Pons (tissue), 1 donor: ENCODE results near the gene NCAM2.

Source experiments
- DNase-seq: peaks from one replicate; pipeline ENCODE4 v3.0.0-alpha.2; 2016; ENCODE audit warnings: low spot score

Gene NCAM2

DNA sequence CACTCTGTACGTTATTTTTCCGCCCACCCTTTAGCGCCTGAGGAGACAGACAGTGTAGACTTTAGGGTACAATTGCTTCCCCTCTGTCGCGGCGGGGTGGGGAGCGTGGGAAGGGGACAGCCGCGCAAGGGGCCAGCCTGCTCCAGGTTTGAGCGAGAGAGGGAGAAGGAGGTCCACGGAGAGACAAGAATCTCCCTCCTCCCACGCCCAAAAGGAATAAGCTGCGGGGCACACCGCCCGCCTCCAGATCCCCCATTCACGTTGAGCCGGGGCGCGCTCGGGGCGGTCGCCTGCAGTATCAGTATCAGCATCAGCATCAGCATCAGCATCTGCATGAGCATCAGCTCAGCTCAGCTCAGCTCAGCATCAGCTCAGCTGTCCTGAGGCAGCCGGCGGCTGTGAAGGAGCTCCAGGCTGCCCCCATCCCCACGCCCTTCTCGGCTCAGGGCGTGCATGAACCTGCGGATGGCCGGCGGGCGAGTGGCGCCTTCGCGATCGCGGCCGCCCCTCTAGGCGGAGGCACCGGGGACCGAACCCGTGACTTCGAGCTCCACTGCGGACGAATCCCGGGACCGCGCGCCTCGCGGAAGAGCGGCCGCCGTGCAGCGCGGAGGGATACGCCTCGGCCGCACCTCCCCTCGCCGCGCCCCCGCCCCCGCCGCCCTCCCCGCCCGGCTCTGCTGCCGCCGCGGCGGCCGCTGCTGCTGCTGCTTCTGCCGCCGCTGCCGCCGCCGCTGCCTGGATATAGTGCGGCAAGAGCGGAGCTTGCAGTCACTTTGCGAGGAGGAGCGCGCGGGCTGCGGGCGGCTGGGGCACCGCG, at the start of gene NCAM2:
TSS of gene NCAM2 (plus strand) at position 774 of the 820 bp plus-strand sequence.
- no peak for DNase-seq

DNA sequence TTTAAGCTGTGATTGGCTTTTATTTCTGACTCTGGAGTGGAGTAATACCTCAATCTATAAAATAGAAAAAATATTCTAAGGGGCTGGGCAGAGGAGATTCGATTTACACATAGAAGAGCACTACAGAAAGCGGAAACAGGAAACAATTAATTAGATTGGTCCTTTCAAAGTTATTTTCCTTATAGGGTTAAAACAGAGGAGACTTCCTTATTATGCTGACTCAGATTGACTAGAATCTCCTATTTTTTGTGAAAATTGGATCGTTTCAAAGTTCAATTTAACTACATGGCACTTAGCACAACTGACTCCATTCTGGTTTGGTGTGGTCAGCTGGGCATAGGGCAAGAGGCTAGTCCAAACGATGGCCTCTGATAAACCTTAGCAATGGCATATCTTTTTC, 48.3 kb upstream of the NCAM2 start:
- no peak for DNase-seq

DNA sequence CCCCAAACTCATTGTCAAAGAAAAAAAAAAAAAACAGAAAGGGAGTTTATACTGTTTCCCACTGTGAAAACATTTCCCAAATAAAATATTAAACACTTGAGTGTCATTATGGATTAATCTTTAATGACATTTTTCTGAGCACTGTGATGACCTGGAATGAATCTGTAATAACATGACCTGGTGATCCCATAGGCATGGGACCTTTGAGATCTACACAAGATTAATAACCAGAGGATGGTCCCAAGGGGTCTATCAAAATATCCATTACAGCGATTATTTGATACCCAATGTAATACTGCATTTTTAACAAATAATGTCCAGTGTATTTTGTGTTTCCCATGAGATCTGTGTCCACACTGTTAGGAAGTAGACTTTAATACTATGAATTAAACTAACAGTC, 32.4 kb upstream of the NCAM2 start:
- DNase-seq = no peak

DNA sequence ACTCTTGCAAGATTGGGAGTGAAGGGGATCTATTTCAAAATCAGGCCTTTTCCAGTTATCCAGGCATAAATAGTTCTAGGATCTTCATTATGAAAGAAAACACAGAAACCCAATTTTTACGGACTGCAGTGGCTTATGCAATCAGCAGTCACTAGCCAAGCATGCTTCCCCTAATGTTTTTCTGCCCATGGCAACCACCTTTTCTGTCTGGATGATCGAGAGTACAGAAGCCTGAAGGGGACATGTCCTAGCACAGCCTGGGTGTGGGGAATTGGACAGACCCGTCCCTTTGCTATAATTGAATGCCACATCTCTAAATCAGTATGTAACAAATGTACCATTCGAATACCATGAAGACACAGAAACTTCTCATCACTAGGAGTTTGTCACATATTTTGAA, 29.8 kb upstream of the NCAM2 start:
- peak; percentile 59 for DNase-seq

DNA sequence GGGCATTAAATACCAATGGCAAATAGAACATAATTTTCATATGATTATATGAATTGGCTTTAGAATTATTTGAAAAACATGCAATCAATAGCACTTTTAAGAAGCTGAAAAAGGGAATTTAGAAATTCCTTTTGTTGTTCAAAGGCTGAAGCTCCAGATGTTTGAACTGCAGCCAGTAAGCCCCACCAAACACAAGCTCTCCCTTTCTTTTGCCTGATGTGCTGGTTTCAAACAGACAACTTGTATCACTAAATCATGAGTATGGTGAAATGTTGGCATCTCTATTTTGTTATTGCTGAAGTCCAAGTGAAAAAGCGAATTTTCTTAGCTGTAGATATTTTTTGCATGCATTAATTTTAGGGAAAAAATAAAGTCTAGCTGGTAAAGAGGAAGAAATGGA, 27.5 kb upstream of the NCAM2 start:
- peak; percentile 71 for DNase-seq

DNA sequence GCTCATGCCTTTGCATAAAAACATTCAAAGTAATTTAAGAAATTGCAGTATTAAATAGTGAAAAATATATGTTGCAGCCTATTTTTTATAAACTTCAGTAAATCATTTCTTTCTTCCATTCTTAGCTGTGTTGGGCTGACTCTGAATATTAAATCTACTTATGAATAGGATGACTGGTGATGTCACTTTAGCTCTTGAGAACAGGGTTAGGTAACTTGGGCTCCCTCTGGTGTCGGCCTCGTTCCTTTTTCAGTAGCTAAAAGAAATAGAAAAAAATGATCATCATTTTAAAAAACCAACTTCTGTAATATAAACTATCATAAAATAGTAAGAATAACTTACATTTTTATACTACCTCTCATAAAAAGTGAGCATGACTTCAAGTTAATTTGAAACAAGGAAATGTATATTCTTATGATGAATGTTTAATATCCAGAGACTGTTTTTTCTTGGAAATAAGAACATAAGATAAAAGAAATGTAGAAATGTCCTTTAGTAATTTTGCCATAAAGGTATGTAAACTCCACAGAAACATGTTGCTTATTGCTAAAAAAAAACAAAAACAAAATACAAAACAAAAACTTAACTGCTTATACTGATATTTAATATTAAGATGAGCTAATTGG, 26.8 kb upstream of the NCAM2 start:
- DNase-seq = peak; percentile 93

DNA sequence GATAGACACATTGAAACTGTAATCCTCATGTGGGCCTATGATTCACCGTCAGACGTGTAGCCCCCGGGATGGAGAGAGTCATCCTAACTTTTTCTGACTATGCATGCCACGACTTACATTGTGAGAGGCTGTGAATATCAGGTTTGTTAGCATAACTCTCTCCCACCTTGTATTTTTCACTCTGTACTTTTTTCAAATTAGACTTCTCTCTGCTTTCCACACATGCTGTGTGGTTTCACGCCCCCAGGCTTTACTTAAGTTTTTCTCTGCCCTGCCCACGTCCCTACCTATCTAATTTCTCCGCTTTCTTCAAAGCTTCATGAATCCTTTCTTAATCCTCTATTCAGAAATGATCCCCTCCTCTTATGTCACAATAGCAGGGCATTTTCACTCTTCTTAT, 3.4 kb upstream of the NCAM2 start:
- DNase-seq = no peak

DNA sequence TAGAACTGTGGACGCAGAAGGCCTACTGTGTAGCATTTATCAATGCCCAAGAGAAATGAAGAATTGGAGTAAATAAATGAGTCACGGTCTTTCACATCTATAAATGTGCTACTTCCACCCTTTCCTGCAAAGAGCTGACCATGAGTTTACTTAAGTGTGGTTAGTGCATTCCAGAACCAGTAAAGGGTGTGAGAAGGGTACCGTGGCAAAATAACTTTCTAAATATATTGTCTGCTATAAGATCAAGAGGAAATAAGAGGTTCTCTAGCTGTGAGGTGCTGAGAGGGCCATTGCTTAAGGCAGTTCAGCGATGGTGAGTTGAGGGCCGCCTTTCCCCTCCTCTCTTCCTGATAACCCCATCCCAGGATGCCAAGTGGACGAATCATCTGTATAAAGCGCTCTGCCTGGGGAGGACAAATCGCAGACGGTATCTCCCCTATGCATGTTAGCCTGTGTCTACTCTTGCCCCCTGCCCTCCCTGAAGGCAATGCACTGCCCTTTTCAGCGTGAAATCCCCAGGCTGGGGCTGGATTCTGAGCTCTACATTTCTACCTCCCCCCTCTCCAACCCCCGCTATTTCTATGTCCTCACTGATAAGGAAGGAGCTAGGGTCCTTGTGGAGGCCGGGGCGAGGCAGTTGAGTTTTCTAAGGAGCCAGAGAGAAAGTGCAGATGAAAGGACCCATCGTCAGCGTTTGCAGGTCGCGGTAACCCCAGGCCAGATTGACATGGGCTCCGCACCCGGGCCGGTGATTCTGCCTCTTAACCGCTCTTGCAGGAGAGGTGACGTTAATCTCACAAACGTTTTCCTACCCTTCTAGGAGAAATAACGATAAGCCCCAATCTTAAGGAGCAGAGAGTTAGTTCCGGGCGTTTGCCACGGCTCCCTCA, 1.5 kb upstream of the NCAM2 start:
- DNase-seq = no peak

DNA sequence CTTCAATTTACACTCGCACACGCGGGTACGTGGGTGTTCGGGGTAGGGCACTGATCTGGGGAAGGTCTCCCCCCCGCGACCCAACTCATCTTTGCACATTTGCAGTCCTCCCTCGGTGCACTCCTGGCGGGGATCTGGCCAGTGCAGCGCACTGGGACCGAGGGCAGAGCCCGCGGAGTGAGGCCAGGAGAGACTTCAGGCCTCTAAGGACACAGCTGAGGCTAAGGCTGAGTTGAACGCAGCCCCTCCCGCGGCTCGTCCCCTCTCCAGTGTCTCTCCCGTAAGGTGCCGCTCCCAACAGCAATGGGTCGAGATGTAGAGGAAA, 936 bp upstream of the NCAM2 start:
- peak; percentile 33 for DNase-seq

DNA sequence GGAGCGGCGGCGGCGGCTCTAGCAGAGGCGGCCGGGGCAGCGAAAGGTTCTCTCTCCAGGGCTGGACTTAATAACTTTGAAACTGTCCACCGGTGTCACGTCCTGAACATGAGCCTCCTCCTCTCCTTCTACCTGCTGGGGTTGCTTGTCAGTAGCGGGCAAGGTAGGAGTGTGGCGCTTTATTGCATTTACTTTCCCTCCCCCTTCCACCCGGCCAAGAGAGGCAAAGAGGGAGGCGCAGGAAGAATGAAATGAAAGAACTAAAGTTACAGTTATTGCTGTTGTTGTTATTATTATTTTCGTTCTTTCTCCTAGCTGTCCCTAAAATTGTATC, 214 bp downstream of the NCAM2 start:
- DNase-seq = no peak

DNA sequence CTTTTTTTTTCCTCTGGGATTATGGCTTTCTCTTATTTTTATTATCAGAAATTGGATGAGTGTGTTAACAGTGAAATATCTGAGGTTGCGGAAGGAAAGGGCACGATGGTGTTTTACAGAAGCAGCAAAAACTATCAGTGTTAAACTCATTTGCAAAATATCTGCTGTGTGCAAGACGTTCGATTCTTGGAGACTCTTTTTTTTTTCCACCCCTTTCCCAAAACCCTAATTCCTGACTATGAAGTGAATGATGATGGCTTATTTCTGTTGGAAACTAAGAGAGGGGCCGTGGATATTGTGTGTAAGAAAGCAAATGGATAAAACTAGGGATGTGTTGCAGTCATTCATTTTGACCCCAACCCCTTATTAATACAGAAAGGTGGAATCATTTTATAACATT, 677 bp downstream of the NCAM2 start:
- peak; percentile 55 for DNase-seq

DNA sequence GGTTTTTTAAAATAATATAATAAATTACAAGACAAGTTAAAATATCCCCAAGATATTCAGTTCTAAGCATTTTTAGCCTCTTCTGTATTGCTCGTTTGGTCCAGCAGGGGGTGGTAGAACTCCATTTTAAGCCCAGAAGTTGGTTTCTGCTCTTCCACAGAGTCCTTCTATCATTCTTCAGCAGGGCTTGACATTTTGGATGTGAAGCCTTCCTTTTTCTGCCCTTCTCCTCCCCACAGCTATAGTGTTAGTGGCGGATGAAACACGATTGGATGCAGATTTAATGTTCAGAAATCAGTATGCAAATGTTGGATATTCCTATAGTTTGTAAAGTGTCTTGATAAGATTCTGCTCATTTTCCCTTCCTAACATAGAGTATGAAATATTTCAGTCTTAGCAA, 1.4 kb downstream of the NCAM2 start:
- DNase-seq = peak; percentile 91

DNA sequence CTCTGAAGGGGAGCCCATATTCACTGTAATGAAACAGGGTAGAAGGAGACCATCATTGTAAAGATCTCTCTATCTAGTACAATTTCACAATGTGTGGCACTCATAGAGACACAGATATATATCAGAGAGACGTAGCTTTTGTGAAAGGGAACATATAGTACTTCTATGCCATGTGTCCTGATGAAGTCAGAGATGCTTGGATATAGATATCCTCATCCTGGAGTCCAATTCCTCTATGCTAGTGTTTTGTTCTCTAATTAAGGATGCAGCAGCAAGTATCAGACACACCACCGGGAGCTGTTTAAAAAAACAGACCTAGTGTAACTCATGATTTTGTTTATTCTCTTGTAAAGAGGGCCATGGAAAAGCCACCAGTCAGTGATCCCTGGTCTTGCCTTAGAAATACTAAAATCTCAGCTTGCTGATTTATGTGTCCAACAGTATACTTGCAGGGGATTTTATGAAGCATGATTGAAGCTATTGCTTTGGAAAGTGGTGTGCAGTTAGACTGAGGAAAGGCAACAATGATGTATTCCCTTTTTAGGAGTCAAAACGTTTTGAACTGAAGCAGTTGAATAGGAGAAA, 2.5 kb downstream of the NCAM2 start:
- peak; percentile 75 for DNase-seq

DNA sequence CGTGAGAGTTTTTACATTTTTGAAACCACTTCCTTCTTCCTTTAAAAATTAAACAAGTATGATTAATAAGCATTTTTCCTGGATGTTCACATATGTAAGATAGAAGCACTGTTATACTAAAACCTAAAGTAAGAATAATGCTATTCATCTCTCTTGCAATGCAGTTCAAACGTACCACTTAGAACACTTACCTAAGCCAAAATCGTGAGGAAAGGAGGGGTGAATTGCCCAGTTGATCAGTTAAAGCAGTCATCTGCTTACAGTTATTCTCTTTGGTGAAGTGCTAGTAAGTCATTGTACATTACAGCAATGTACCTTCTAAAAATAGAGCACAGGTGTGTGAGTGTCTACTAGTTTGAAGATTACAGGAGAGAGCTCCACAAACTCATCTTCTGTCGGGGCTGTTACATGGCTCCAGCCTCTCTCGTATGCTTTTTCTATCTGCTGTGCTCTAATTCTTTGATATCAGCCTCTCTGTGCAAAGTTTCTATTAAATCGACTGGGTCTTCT, 3.4 kb downstream of the NCAM2 start:
- peak; percentile 64 for DNase-seq

DNA sequence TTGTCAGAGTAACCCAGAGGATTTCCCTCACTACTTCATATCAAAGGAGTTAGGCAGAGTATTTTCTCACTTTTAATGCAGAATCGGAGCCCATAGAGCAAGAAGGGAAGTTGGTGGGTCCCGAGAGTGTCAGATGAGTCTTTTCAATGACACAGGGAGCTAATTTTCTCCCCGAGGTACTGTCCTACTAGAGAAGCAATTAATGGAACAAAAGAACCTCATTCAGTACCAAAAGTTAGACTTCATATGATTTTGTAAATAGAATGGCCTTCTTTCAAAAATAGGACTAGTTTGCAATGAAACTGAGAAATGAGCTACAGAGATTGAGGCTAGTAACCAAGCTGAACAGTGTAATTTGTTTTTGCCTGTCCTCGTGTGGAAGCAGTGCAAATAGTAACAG, 3.9 kb downstream of the NCAM2 start:
- DNase-seq = peak; percentile 70

DNA sequence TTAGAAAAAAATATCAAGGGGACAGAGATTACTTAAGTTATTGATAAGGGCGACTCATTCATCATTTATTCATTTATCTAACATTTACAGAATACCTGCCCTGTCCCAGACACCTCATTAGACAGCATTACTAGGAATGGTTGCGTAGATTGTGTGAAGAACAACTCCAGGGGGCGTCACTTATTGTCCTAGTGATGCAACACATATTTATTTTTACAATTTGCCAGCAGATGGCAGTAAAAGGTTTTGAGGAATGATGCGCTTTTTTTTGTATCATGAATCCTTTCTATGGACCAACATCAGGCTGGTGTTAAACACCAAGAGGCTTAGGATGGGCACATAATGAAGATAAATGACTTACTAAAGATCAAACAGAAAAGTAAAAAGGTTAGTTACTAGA, 5.5 kb downstream of the NCAM2 start:
- peak; percentile 87 for DNase-seq

DNA sequence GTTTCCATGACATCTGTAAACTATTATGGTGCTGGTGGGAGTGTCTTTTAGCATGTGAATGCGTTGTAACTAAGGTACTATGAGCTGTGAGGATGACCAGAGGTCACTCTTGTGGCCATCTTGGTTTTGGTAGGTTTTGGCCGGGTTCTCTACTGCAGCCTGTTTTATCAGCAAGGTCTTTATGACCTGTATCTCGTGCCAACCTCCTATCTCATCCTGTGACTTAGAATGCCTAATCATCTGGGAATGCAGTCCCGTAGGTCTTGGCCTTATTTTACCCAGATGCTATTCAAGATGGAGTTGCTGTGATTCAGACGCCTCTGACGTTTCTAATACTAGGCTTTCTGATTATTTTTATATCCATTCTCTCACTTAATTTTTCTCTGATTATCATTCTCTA, 9.4 kb downstream of the NCAM2 start:
- peak; percentile 18 for DNase-seq

DNA sequence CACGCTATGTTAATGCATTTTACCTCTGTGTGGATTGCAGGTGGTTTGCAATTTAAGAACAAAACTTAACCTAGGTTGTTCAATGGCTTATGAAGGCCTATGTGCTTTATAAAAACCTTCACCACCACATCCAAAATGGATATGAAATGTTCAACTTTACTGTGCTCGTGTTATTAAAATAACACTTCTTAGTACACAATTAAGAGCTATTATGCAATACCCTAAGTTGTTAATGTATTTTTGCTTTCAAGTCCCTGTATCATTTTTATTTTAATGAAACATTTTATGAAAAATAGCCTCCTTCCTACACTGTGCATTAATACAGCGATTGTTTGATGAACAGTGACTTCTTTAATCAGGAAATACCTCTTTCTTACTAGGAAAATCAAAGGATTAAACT, 12.0 kb downstream of the NCAM2 start:
- DNase-seq = no peak

DNA sequence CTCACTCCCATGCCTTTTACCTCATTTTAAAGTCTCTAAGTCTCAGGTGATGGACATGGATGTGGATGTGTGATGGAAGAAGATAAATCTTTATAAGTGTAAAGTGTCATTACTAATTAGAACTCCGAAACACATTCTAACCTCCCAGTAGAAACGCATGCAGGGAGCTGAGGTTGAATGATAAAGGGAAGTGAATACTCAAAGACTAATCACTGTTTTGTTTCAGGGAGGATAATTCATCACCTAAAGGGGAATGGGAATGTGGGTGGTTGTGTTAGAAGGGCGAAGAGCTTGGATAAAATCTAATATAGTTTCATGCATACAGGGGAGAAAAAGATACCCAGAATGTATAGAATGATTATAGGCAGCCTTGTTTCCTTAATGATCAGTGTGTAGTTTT, 12.5 kb downstream of the NCAM2 start:
- no peak for DNase-seq

DNA sequence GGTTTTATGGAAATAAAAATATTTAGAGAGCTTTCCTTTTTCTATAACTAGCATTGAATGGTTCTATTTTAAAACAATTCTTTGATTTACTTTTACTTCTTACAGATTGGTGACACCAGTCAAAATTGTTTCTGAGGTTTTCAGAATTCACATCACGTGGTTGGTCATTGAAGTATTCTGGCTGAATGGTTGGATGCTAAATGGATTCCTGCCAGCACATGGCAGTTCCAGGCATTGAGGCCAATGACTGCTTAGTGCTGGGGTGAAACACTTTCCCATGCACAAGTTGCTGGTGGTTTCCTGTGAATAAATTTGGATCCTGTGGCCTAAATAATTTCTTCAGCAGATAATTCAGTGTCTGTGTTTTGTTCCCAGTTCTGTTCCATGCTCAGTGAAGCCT, 20.6 kb downstream of the NCAM2 start:
- DNase-seq = peak; percentile 90

DNA sequence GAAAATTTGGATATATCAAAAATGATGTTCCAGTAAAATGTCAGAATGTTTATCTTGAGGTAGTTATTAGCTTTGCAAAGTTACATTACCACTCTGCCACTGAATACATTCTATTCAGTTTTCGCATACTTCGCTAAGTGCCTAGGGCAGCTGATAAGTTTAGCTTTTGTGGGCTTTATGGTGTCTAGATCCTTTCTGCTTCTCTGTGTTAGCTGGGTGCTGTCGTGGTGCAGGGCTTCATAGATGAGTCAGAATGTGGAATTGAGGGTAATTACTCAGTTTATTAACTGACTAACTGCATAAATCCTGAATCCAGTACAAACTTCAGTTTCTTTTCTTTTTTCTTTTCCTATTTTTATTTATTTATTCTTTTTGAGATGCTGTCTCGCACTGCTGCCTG, 21.5 kb downstream of the NCAM2 start:
- no peak for DNase-seq

DNA sequence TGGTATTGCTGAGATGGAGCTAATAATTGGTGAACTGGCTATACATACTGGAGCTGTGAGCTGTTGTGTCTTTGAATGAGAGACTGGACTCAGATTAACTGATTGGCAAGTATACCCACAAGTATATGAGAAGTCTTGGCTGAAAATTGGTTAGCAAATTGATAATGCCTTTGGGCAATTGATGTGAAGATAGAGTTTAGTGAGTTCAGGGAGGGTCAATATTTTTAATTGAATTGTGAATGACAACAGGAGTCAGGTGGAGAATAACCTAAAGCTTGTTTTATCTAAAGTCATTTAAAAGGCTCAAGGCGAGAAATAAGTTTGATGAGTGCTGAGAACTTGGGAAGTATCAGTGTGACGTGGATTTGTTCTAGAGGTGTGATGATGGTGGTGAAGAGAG, 27.5 kb downstream of the NCAM2 start:
- no peak for DNase-seq
